Esophagus squamous epithelium (tissue), 5 donors: ENCODE data around the gene DHCR7. TPM values are rescaled to one million over a fixed set of nuclear protein-coding genes. Genes with fewer than 3 reads are reported as not detected.

ENCODE experiments used
- DNase-seq: peaks from one replicate; lab custom pipeline; 2025; lab: John Stamatoyannopoulos, UW
- H3K27ac ChIP-seq, 4 donors: fragments of 200-600 bp; sonication (generic); one replicate each; pipeline ENCODE4 v1.5.1; 2016 to 2019; ENCODE audit warnings: mild to moderate bottlenecking in 1 of 4
- H3K27me3 ChIP-seq, 4 donors: fragments of 200-600 bp; sonication (generic); 1 replicate in 3 of 4; 2 replicates in 1 of 4; pipeline versions ENCODE4 v1.5.1 to v1.6.0; 2017 to 2021; ENCODE audit warnings: antibody characterized with exemption in 1 of 4
- H3K36me3 ChIP-seq, 3 donors: fragments of 200-600 bp; sonication (generic); one replicate each; pipeline ENCODE4 v1.5.1; 2016 to 2019
- H3K4me1 ChIP-seq, 3 donors: fragments of 200-600 bp; sonication (generic); one replicate each; pipeline ENCODE4 v1.5.1; 2017 to 2019
- H3K4me3 ChIP-seq, 4 donors: fragments of 200-600 bp; sonication (generic); 1 replicate in 3 of 4; 2 replicates in 1 of 4; pipeline ENCODE4 v1.5.1; 2016 to 2019; ENCODE audit warnings: mild to moderate bottlenecking in 2 of 4, moderate library complexity in 1 of 4
- H3K9me3 ChIP-seq, 3 donors: fragments of 200-600 bp; sonication (generic); one replicate each; pipeline ENCODE4 v1.5.1; 2016 to 2019
- POLR2A ChIP-seq, 4 donors: fragments of 450-650 bp; IDR thresholded peaks; one replicate each; pipeline ENCODE4 v1.6.1; 2017; ENCODE audit warnings: antibody characterized with exemption in 4 of 4, mild to moderate bottlenecking in 4 of 4, moderate library complexity in 3 of 4
- WGBS, 2 donors: methylation state at CpG; one replicate each; pipeline ENCODE4 v1.1.5; 2018; 5-methylcytosine and 5-hydroxymethylcytosine counted together
- intact Hi-C: fragments of 100-400 bp; cut with DNase I; formaldehyde crosslinking; loops from one replicate; pipeline ENCODE4 v1.15.0; 2022
- total RNA-seq, 4 donors: library from RNA; depleted of rRNA; stranded (reverse); fragments of >200 nt; gene quantifications; one replicate each; pipeline ENCODE4 v1.1.0, GENCODE V29; 2016
- TF ChIP-seq, protein P1 (sequence below), 6 experiments: fragments of 450-650 bp in 4 of 6; fragments of 200-600 bp in 2 of 6; sonication (generic) in 2 of 6; IDR thresholded peaks; one replicate each; pipeline ENCODE4 v1.5.1; 2016 to 2019; ENCODE audit warnings: antibody characterized with exemption in 6 of 6, mild to moderate bottlenecking in 4 of 6, moderate library complexity in 4 of 6
- donor health status: DM: yes; HTN: yes; CAD: no.

The DHCR7 gene
- total RNA-seq, 4 donors from 2014 or later, result 22.5 to 86.1 (median 36.5) TPM

DNA sequence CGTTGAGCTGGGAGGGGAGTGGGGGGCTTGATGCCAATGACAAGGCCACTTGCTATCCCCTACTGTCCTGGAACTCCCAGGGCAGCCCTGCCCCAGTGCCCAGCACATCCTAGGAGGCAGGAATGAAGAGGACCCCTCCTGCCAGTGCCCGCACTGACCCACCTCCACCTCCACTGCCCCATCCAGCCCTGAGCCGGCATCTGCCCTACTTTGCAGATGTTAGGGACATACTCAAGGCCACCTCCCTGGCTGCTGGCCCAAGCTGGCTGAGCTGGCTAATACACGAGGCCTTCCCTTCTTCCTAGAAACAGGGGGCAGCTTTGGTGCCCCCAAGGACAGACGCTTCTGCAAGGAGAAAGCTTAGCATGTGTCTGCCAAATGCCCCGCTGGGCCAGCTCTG, 10.8 kb downstream of the DHCR7 start:
- no peak for DNase-seq
- no peak overlapping the region for H3K27ac ChIP-seq
- H3K27me3 ChIP-seq, result no peaks in the 10 kb centered on the region
- H3K4me3 ChIP-seq, result no peak overlapping the region
- TF ChIP-seq, protein P1, sequence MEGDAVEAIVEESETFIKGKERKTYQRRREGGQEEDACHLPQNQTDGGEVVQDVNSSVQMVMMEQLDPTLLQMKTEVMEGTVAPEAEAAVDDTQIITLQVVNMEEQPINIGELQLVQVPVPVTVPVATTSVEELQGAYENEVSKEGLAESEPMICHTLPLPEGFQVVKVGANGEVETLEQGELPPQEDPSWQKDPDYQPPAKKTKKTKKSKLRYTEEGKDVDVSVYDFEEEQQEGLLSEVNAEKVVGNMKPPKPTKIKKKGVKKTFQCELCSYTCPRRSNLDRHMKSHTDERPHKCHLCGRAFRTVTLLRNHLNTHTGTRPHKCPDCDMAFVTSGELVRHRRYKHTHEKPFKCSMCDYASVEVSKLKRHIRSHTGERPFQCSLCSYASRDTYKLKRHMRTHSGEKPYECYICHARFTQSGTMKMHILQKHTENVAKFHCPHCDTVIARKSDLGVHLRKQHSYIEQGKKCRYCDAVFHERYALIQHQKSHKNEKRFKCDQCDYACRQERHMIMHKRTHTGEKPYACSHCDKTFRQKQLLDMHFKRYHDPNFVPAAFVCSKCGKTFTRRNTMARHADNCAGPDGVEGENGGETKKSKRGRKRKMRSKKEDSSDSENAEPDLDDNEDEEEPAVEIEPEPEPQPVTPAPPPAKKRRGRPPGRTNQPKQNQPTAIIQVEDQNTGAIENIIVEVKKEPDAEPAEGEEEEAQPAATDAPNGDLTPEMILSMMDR (IDR thresholded peaks at IDR 0.05), result no peak
- no peak for TF ChIP-seq POLR2A (IDR thresholded peaks at IDR 0.05)
- H3K4me1 ChIP-seq, result peaks cover 7 to 22% (median 8%) of the 10 kb centered on the region in 3 donors
- intact Hi-C loops, result no loop called here
- peaks cover 0 to 79% (median 11%) of the 10 kb centered on the region in 3 donors for H3K36me3 ChIP-seq
- no peaks in the 10 kb centered on the region for H3K9me3 ChIP-seq
- WGBS, 2 donors, result 80% methylated on average over 2 of the region's 6 CpGs; no CpG with 5 or more reads in 1 of the 2 donors

DNA sequence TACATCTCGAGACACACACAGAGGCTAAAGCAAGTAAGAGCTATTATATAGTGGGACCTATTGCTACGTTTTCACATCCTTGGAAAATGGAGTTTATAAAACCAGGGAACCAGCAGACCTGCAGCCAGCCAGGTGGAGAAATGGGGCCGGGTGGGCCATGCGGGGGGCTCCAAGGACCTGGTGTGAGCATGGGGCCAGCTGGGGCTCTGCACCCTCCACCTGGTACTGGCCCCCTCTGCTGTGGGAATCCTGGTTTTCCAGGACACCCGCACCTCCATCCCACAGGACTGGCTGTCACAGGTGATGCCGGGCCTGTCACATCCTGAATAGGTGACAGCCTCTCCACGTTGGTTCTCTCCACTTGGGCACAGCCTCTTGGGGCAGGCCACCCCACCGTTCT, 11.3 kb downstream of the DHCR7 start:
- H3K4me1 ChIP-seq, result peaks cover 7 to 22% (median 8%) of the 10 kb centered on the region in 3 donors
- WGBS, 2 donors, result 85 to 100% methylated on average over 2 to 7 of the region's 8 CpGs
- DNase-seq, result no peak
- intact Hi-C loops, result no loop called here
- H3K4me3 ChIP-seq, result no peak overlapping the region
- no peaks in the 10 kb centered on the region for H3K9me3 ChIP-seq
- no peak overlapping the region for H3K27ac ChIP-seq
- no peaks in the 10 kb centered on the region for H3K27me3 ChIP-seq
- TF ChIP-seq POLR2A (IDR thresholded peaks at IDR 0.05), result no peak
- peaks cover 0 to 73% (median 11%) of the 10 kb centered on the region in 3 donors for H3K36me3 ChIP-seq

DNA sequence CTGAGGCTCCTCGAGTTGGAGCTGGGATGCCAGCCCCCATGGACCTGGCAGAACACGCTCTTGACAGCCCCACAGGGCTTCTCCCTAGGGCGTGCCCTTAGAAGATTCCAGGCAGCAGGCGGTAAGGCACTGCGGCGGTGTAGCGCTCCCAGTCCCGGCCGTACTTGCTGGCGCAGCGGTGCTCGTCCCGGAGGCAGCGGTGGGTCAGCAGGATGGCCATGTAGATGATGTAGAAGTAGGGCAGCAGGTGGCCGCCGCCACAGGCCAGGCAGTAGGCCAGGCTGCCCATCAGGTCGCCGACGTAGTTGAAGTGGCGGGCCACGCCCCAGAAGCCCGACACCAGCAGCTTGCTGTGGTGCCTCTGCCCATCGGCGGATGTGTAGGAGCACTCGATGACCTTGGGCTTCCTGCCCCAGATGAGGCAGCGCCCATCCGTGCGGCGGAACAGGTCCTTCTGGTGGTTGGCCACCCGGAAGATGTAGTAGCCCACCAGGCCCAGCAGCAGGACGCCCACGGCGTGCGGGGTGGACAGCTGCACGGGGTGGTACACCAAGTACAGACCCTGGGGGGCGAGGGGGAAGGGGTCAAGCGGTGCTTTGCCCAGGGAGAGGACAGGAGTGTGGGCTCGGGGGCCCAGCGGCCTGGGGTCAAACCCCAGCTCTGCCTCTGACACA, 12.8 kb downstream of the DHCR7 start:
- Histone ChIP-seq H3K9me3 (no peaks in the 10 kb centered on the region), H3K27ac (no peak overlapping the region), H3K4me3 (no peak overlapping the region), H3K27me3 (no peaks in the 10 kb centered on the region), H3K36me3 (peaks cover 0 to 59% (median 11%) of the 10 kb centered on the region in 3 donors), H3K4me1 (peaks cover 7 to 22% (median 8%) of the 10 kb centered on the region in 3 donors)
- DNase-seq, result no peak
- intact Hi-C loops, result no loop called here
- WGBS, 2 donors, result 0 to 92% methylated on average over 1 to 18 of the region's 39 CpGs
- TF ChIP-seq POLR2A (IDR thresholded peaks at IDR 0.05), result no peak
- TF ChIP-seq, protein P1 (IDR thresholded peaks at IDR 0.05), result no peak

DNA sequence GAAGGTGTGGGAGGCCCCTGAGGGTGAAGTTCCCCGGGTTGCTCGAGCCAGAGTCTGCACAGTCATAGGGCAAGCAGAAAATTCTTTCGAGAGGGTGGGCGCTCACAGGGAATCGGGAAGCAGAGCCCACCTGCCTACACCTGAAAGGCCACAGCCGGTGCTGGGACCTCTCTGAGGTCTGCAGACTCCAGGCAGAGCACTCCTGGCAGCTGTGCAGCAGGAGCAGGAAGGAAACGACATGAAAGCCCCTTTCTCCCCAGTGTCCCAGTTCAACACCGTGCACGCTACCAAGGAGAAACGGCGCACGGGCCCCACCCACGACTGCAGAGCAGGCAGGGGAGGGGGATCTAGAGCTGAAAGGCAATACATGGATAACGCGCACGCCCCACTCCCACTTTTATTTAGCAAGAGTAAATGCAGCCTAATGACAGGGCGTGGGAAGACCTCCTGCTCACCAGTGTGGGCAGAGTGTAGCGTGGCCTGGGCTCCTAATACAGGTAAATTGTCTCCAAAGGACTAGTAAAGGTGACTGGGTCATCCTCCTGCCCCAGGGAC, 13.5 kb downstream of the DHCR7 start:
- no peak for DNase-seq
- WGBS, 2 donors, result 85 to 86% methylated on average over 11 to 12 of the region's 18 CpGs

DNA sequence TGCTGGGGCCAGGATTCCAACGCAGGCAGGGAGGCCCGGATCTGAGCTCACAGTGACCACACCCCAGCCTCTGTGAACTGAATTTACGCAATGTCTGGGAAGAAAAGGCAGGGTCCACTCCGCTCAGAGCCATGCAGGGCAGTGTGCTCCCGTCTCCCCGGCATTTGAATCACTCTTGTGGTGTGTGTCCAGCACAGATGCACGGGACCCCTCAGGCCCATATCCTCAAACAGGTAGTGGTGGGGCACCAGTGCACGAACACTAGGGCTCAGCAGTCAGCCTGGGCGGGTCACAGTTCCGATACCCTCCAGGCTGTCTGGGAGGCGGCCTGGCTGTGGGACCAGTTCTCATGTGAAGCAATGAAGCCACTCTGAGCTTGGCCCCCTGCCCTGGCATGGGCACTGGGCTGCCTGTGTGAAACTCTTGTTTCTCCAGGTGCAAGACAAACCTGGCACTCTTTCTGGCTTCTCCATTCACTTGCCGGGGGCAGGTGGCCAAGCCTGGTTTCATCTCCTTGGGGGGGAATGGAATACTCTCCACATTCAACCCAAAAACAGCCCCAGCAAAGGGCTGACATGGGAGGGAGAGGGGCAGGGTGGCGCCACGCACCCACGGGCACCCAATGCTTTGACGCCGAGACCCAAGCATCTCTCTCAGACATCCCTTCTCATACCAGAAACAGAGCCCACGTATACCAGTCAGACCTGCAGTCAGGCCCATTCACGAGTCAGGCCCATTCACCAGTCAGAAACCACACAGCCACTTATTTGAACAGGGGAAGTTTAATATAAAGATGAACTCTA, 14.3 kb downstream of the DHCR7 start:
- Histone ChIP-seq H3K36me3 (peaks cover 0 to 43% (median 7%) of the 10 kb centered on the region in 3 donors), H3K4me3 (no peak overlapping the region), H3K27me3 (peaks cover 0 to 12% (median 0%) of the 10 kb centered on the region in 4 donors), H3K27ac (peak overlapping the region in 3 of 4 donors; percentile 36 to 61 (median 41)), H3K4me1 (peaks cover 7 to 22% (median 8%) of the 10 kb centered on the region in 3 donors), H3K9me3 (no peaks in the 10 kb centered on the region)
- intact Hi-C loops, result no loop called here
- WGBS, 2 donors, result 45 to 46% methylated on average over 6 to 12 of the region's 19 CpGs
- no peak for TF ChIP-seq POLR2A (IDR thresholded peaks at IDR 0.05)
- TF ChIP-seq, protein P1 (IDR thresholded peaks at IDR 0.05), result no peak
- no peak for DNase-seq

More for the DNA sequence above, 13.5 kb downstream of the DHCR7 start:
- H3K4me3 ChIP-seq, result no peak overlapping the region
- H3K4me1 ChIP-seq, result peaks cover 7 to 22% (median 8%) of the 10 kb centered on the region in 3 donors
- peak overlapping the region in 1 of 4 donors; percentile 61 for H3K27ac ChIP-seq
- TF ChIP-seq, protein P1 (IDR thresholded peaks at IDR 0.05), result no peak
- TF ChIP-seq POLR2A (IDR thresholded peaks at IDR 0.05), result no peak
- peaks cover 0 to 51% (median 11%) of the 10 kb centered on the region in 3 donors for H3K36me3 ChIP-seq
- peaks cover 0 to 5% (median 0%) of the 10 kb centered on the region in 4 donors for H3K27me3 ChIP-seq
- no peaks in the 10 kb centered on the region for H3K9me3 ChIP-seq
- intact Hi-C loops, result no loop called here
